Measurements from ENCODE around the gene SMIM28.
"Not testable (repeated sequence)": the region's sequence is repeated elsewhere in the genome, so short reads cannot be mapped to it uniquely, and the experiment has no call there.

Gene SMIM28

GRCh38 chr6:138377844-138378243 is at the start of gene SMIM28:
Gene SMIM28 (plus strand): TSS chr6:138377905. CDS start chr6:138378073, 168 bp downstream.
- no peak for DNase-seq

- DNase-seq, result no peak
These were observed 49.5 kb upstream of the SMIM28 start for GRCh38 chr6:138328210-138328609.

GRCh38 chr6:138330763-138331162 is 46.9 kb upstream of the SMIM28 start:
- DNase-seq, result no peak

- DNase-seq, result no peak
These were observed 46.3 kb upstream of the SMIM28 start for GRCh38 chr6:138331444-138331843.

- DNase-seq, result no peak
These were observed 45.7 kb upstream of the SMIM28 start for GRCh38 chr6:138331984-138332383.

GRCh38 chr6:138334000-138334399 is 43.7 kb upstream of the SMIM28 start:
- no peak for DNase-seq

- DNase-seq, result no peak
These were observed 42.7 kb upstream of the SMIM28 start for GRCh38 chr6:138334963-138335362.

- no peak for DNase-seq
These were observed 41.5 kb upstream of the SMIM28 start for GRCh38 chr6:138336221-138336620.

GRCh38 chr6:138337076-138337475 is 40.6 kb upstream of the SMIM28 start:
- DNase-seq, result no peak

GRCh38 chr6:138339024-138339423 is 38.7 kb upstream of the SMIM28 start:
- DNase-seq, result no peak

- DNase-seq, result no peak
These were observed 36.5 kb upstream of the SMIM28 start for GRCh38 chr6:138341176-138341575.

- DNase-seq, result no peak
These were observed 34.6 kb upstream of the SMIM28 start for GRCh38 chr6:138343112-138343511.

- no peak for DNase-seq
These were observed 32.0 kb upstream of the SMIM28 start for GRCh38 chr6:138345565-138346285.

- no peak for DNase-seq
These were observed 31.2 kb upstream of the SMIM28 start for GRCh38 chr6:138346302-138347195.

GRCh38 chr6:138347864-138348263 is 29.8 kb upstream of the SMIM28 start:
- no peak for DNase-seq

- no peak for DNase-seq
These were observed 27.8 kb upstream of the SMIM28 start for GRCh38 chr6:138349891-138350290.

- no peak for DNase-seq
These were observed 19.8 kb upstream of the SMIM28 start for GRCh38 chr6:138357928-138358327.

- not testable (repeated sequence) for DNase-seq
These were observed 9.0 kb upstream of the SMIM28 start for GRCh38 chr6:138368684-138369083.

- DNase-seq, result no peak
These were observed 6.9 kb upstream of the SMIM28 start for GRCh38 chr6:138370631-138371451.

- no peak for DNase-seq
These were observed 6.3 kb upstream of the SMIM28 start for GRCh38 chr6:138371452-138371711.

GRCh38 chr6:138371720-138372119 is 6.0 kb upstream of the SMIM28 start:
- DNase-seq, result no peak

- no peak for DNase-seq
These were observed 4.8 kb upstream of the SMIM28 start for GRCh38 chr6:138372711-138373463.

- no peak for DNase-seq
These were observed 3.5 kb upstream of the SMIM28 start for GRCh38 chr6:138374230-138374629.

Data from activated naive CD4-positive, alpha-beta T cell treated with anti-CD3 and anti-CD28 coated beads, Interleukin-2, amount 50 U/mL, for 16 hours (primary cell).